ENCODE data around the gene FGF14. TPM values are rescaled to one million over a fixed set of nuclear protein-coding genes. Genes with fewer than 3 reads are reported as not detected.

FGF14 gene
- total RNA-seq, 3 donors from 2014 or later: 0.43 to 2.5 (median 0.70) TPM

GRCh38 chr13:102322211-102322610, 79.6 kb downstream of the FGF14 start:
- no peak for TF ChIP-seq CTCF (IDR thresholded peaks at IDR 0.05)
- Histone ChIP-seq H3K4me1 (ENCODE audit: low read depth) (no peaks in the 10 kb centered on the region), H3K4me3 (no peak overlapping the region), H3K36me3 (ENCODE audit: low read depth) (no peaks in the 10 kb centered on the region), H3K9me3 (no peaks in the 10 kb centered on the region)
- intact Hi-C loops (cut with DNase I, micrococcal nuclease): no loop called here
- DNase-seq: no peak
- no peak for ATAC-seq

- no peaks in the 10 kb centered on the region for H3K4me1 ChIP-seq (ENCODE audit: low read depth)
- intact Hi-C loops (cut with DNase I, micrococcal nuclease): no loop called here
- H3K4me3 ChIP-seq: no peak overlapping the region
- no peaks in the 10 kb centered on the region for H3K9me3 ChIP-seq
- DNase-seq (no peak), ATAC-seq (no peak)
- H3K36me3 ChIP-seq (ENCODE audit: low read depth): no peaks in the 10 kb centered on the region
- TF ChIP-seq CTCF (IDR thresholded peaks at IDR 0.05): no peak
Observed at GRCh38 chr13:102318233-102318632, 83.6 kb downstream of the FGF14 start.

GRCh38 chr13:102317593-102317992, 84.3 kb downstream of the FGF14 start:
- ATAC-seq (peak; percentile 55), DNase-seq (peak; percentile 43 to 59 (median 51))
- TF ChIP-seq CTCF (IDR thresholded peaks at IDR 0.05): no peak
- no peaks in the 10 kb centered on the region for H3K9me3 ChIP-seq
- no peak overlapping the region for H3K4me3 ChIP-seq
- H3K36me3 ChIP-seq (ENCODE audit: low read depth): no peaks in the 10 kb centered on the region
- intact Hi-C loops (cut with DNase I, micrococcal nuclease): no loop called here
- no peaks in the 10 kb centered on the region for H3K4me1 ChIP-seq (ENCODE audit: low read depth)

GRCh38 chr13:102316732-102317131, 85.1 kb downstream of the FGF14 start:
- intact Hi-C loops (cut with DNase I, micrococcal nuclease): no loop called here
- TF ChIP-seq CTCF (IDR thresholded peaks at IDR 0.05): no peak
- H3K36me3 ChIP-seq (ENCODE audit: low read depth): no peaks in the 10 kb centered on the region
- ATAC-seq: no peak
- no peaks in the 10 kb centered on the region for H3K9me3 ChIP-seq
- no peaks in the 10 kb centered on the region for H3K4me1 ChIP-seq (ENCODE audit: low read depth)
- no peak overlapping the region for H3K4me3 ChIP-seq
- DNase-seq: no peak

GRCh38 chr13:102312841-102313240, 89.0 kb downstream of the FGF14 start:
- H3K36me3 ChIP-seq (ENCODE audit: low read depth): no peaks in the 10 kb centered on the region
- no peaks in the 10 kb centered on the region for H3K9me3 ChIP-seq
- no peak for TF ChIP-seq CTCF (IDR thresholded peaks at IDR 0.05)
- intact Hi-C loops (cut with DNase I, micrococcal nuclease): no loop called here
- no peaks in the 10 kb centered on the region for H3K4me1 ChIP-seq (ENCODE audit: low read depth)
- DNase-seq: no peak
- no peak overlapping the region for H3K4me3 ChIP-seq
- no peak for ATAC-seq

GRCh38 chr13:102311901-102312300, 89.9 kb downstream of the FGF14 start:
- no peak for ATAC-seq
- no peaks in the 10 kb centered on the region for H3K36me3 ChIP-seq (ENCODE audit: low read depth)
- no peak for TF ChIP-seq CTCF (IDR thresholded peaks at IDR 0.05)
- no peak overlapping the region for H3K4me3 ChIP-seq
- DNase-seq: no peak
- H3K9me3 ChIP-seq: no peaks in the 10 kb centered on the region
- intact Hi-C loops (cut with DNase I, micrococcal nuclease): no loop called here
- H3K4me1 ChIP-seq (ENCODE audit: low read depth): no peaks in the 10 kb centered on the region
